ENCODE measurements around the gene CCNF.
A peak's percentile ranks its signal among the peaks of the same experiment; 100 is the strongest.
"Not testable (repeated sequence)": the region's sequence is repeated elsewhere in the genome, so short reads cannot be mapped to it uniquely, and the experiment has no call there.

CCNF gene

DNA sequence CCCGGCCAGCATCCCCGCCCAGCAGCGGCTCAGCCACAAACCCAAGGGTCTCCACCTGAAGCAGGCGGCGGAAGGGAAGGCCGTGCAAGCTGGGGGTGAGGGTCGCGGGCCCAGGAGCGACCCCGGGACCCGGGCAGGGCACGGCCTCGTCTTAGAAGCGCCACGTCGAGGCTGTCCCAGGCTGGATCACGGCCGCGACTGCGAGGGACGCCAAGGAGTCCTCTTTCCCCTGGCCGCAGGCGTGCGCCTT, 538 bp upstream of the CCNF start:
- DNase-seq (ENCODE audit: low spot score) = no peak

DNA sequence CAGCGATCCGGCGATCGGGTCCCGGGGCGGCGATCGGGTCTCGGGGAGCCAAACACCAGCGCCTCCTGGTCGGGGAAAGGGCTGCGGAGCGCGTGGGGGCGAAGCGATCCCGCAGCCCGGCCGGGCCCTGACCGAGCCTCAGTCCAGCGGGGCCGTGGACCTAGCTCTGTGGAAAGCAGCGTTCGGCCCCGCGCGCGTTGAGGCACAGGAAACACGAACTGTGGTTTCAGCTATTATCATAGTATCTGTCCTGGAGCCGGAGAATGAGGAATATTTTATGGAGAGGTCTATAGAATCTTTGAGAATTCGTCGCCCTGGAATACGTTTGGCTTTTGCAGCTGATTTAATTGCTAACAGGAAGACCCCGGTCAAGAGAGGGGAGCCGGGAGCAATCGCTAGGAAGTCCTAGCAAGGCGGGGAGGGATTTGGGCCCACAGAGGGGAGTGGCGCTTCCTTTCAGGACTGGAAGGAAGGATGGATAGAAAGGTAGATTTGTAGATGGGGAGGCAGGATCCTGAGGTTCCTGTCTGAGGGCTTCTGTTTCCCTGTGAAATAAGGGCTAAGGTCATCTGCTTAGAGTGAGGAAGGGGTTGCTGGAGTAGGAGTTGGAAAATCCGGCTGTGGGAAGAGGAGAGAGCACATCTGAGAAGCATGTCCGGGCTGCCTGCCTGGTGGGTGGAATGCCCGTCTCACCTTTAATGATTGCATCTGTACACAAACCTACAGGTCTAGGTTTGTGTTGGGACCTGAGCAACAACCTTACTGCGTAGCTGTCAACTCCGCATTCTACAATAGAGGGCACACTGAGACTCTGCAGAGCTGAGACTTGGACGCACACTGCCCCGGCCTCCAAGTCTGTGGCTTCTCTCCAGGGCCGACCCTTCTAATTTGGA, 770 bp downstream of the CCNF start:
- peak; percentile 19 for DNase-seq (ENCODE audit: low spot score)

DNA sequence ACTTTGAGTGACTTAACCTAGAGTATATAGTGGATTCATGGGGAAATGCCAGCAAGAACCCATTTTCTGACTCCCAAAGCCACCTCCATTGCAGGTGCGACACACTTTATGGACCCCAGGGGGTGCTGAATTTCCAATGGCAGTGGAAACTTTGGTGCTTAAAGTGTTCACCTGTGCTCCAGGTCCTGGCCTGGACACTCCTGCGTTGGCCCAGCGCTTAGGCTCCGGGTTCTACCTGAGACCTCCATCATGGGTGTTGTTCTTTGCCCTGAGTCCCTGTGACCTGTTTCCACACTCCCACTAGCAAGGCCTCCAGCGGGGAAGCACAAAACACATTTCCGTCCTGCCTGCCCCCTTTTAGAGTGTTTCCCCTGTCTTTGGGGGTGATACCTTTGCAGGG, 3.0 kb downstream of the CCNF start:
- no peak for DNase-seq (ENCODE audit: low spot score)

DNA sequence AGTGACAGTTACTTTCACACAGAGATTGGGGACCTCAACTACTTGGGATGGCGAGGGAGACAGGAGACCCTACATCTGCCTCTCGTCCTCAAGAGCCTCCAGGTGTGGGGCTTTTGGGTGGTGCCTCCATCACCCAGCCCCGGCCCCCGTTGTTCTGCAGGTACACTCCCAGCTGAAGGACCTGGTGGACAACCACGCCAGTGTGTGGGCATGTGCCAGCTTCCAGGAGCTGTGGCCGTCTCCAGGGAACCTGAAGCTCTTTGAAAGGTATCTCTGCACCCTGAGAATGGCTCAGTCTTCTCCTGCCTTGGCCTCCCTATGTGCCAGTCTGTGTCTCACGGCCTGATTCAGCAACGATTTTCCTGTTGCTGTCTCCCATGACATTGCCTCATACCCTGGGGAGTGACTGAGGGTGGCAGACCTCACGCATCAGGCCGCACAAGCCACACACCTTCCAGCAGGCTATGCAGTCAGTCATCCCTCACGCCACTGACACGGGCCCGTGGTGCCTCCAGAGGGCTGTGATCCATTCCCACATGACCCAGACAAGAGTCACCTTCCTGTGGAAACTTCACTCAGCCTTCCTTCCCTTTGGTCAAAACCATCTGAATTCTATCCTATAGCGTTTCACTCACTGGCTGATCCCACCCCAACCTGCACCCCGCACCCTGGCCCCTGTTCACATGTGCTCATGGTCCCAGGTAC, 3.7 kb downstream of the CCNF start:
- no peak for DNase-seq (ENCODE audit: low spot score)

DNA sequence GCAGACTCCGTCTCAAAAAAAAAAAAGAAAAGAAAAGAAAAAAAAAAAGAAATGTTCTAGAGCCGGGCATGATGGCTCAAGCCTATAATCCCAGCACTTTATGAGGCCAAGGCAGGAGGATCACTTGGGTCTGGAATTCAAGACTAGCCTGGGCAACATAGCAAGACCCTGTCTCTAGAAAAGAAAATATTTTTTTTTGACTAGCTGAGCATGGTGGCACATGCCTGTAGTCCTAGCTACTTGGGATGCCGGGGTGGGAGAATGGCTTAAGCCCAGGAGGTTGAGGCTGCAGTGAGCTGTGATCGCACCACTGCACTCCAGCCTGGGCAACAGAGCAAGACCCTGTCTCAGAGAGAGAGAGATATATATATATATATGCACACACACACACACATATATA, 6.0 kb downstream of the CCNF start:
- not testable (repeated sequence) for DNase-seq (ENCODE audit: low spot score)

DNA sequence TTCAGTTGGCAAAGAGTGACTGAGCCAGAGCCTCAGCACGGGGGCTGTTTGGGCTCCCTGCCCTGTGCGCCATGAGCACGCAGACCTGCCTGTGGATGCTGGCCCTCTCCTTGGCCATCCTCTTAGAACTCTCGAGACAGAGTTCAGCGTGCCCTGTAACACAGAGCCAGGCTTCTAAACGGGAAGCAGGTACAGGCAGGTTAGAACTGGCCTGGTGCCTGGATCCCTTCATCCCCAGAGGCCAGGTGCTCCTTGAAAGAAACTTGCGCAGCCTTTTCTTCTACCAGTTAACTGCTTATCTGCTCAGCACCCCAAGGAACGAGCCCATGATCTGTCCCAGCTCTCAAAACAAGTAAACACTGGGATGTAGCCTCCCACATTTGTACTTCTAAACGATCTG, 6.9 kb downstream of the CCNF start:
- DNase-seq (ENCODE audit: low spot score) = no peak

DNA sequence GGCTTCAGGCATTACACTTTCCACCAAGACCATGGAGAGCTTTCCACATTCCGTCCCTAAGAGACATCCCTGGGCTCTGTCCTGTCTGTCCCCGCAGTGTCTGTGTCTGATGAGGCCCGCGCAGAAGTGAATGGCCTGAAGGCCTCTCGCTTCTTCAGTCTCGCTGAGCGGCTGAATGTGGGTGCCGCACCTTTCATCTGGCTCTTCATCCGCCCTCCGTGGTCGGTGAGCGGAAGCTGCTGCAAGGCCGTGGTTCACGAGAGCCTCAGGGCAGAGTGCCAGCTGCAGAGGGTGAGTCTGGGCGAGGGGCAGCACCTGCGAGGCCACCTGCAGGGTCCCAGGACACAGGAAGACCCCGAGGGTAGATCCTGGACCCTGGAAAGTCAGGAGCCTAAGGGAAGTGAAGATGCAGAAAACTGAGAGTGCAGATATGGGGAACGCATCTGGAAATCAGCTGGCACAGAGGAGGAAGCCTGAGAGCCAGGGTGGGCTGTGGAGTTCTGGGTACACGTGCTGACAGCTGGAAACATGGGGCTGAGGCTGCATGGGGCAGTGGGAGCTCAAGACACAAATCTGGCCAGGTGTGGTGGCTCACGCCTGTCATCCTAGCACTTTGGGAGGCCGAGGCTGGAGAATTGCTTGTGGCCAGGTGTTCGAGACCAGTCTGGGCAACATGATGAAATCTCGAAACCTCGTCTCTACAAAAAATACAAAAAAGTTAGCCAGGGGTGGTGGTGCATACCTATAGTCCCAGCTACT, 8.0 kb downstream of the CCNF start:
- DNase-seq (ENCODE audit: low spot score) = no peak

DNA sequence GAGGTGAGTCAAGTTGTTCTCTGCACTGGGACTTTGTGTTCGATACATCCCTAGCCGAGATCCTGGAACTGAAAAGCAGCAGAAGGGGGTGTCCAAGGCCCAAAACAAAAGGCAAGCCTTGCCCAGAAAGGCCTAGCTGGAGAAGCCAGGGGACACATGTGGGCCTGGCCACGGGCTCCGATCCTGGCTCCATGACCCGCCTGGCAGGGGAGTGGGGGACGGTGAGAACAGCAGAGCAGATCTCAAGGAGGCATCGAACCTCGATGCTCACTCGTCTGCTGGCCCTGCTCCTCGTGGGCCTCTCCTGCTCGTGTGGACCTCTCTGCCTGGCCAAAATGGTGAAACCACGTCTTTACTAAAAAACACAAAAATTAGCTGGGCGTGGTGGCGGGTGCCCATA, 8.9 kb downstream of the CCNF start:
- no peak for DNase-seq (ENCODE audit: low spot score)

DNA sequence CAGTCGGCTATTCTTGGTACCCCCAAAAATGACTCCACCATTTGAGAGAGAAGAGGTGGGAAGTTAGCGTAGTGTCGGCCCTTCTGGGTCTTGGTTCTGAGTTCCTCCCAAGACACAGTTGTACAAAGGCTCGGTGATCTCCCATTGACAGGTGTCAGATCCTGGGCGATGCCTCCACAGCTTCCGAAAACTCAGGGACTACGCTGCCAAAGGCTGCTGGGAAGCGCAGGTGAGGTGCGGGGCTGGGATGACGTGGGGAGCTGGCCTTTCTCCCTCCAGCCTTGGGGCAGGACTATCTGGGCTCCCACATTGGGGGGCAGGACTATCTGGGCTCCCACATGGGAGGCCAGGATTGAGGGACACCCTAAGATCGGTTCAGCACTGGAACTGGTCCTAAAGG, 10.4 kb downstream of the CCNF start:
- DNase-seq (ENCODE audit: low spot score) = no peak

DNA sequence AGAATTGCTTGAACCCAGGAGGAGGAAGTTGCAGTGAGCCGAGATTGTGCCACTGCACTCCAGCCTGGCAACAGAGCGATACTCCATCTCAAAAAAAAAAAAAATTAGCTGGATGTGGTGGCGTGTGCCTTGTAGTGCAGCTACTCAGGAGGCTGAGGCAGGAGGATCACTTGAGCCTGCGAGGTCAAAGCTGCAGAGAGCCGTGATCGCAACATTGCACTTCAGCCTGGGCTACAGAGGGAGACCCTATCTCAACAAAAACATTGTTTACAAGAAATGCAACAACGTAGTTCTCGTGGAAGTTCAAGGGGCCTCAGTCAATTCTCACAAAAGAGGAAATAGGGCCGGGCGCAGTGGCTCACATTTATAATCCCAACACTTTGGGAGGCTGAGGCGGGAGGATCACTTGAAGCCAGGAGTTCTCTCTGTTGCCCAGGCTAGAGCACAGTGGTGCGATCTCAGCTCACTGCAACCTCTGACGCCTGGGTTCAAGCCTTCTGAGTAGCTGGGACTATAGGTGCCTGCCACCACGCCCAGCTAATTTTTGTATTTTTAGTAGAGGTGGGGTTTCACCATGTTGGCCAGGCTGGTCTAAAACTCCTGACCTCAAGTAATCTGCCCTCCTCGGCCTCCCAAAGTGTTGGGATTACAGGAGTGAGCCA, 12.0 kb downstream of the CCNF start:
- DNase-seq (ENCODE audit: low spot score) = not testable (repeated sequence)

DNA sequence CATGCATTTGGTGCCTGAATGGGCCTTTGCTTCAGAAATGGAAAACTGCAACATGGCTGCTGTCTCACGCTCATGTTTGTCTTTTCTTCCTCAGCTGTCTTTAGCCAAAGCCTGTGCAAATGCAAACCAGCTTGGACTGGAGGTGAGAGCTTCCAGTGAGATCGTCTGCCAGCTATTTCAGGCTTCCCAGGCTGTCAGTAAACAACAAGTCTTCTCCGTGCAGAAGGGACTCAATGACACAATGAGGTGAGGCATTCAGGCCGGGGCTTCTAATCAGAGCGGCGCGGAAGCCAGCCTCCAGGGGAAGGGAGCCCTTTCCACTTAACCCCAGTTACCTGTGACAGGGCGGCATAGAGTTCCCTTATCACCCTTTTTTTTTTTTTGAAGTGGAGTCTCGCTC, 14.3 kb downstream of the CCNF start:
- no peak for DNase-seq (ENCODE audit: low spot score)

DNA sequence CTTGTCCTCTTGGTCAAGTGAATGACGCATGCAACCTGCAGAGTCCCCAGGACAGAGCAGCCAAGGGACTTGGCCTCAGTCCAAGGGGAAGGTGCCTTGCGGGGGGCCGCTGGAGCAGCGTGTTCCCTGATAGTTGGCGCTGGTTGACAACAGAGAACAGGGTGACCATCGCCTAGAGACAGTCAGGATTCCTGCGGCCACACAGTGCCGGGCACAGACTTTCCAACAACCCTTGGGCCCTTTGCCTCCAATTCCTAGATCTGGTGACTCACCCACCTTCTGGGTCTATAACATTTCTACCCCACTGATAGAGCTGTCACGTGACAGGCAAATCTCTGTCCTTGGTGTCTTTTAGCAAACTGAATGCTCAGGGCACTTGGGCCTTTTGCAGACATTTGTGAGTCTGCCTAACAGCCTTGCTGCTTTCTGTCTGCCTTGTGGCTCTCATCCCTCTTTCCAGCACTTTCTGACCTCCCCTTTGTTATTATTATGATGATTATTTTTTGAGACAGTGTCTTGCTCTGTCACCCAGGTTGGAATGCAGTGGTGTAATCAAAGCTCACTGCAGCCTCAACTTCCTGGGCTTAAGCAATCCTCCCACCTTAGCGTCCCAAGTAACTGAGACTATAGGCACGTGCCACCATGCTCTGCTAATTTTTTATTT, 18.8 kb downstream of the CCNF start:
- no peak for DNase-seq (ENCODE audit: low spot score)

DNA sequence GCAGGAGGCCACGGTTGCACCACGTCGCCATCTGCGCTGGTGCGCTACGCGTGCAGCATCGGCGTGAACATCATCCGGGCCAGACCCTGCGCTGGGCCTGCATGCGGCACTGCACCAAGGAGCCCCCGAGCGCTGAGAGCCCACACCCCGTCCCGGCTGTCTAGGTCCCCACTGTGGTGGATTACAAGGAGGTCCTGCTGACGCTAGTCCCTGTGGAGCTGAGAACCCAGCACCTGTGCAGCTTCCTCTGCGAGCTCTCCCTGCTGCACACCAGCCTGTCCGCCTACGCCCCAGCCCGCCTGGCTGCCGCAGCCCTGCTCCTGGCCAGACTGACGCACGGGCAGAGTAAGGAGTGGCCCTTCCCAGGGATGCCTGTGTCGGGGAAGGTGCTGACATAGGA, 19.9 kb downstream of the CCNF start:
- DNase-seq (ENCODE audit: low spot score) = no peak

DNA sequence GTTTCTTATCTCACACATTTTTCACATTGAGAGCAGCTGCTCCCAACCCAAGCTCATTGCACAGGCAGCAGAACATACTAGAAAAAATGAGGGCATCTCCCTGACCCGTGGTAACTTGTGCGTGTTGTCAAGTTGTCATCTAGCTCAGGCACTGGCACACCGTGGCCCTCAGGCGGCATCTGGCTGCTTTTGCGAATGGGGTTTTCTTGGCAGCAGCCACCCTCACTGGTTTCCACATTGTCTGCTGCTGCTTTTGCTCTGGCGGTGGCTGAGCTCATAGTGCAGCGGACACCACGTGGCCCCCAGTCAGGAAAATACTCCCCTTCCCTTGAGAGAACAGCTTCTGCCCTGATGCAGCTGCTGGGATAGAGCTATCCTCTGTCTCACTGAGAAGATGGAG, 21.3 kb downstream of the CCNF start:
- no peak for DNase-seq (ENCODE audit: low spot score)

DNA sequence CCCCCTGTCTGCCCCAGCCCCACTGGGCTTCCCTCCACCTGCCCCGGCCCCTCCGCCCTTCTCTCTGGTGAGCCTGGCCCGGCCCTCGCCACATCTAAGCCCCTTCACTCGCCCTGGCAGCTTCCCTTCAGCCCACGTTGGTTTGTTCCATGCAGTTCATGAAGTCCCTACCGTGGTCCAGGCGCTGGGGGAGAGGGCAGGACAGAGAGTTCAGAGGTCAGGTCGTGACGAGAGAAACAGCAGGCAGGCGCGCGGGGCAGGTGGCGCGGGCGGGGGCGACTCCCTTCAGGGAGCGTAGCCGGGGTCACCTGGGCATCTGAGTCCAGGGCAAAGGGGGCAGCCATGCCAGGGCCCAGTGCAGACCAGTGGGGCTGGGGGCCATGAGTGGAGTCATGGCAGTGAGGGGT, 21.7 kb downstream of the CCNF start:
- DNase-seq (ENCODE audit: low spot score) = no peak

DNA sequence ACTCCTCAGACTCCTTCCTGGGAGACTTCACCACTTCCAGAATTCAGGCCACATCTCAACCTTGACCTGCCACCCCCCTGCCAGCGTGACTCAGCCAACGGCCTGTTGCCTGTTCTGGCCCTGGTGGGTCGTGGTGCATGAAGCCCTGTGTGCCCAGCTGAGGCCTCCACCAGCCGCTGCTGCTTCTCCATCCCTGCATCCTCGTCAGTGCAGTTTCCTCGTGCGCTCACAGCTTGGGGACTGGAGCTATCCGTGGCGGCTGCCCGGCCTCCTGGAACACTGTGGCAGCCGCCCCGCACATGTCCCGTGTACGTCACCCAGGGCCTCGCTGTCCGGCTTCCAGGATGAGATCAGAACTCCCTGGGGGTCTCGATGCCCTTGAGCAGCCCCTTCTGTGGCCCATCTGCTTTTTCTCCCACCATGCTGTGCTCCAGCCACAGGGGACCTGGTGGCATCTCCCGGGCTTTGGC, 22.6 kb downstream of the CCNF start:
- no peak for DNase-seq (ENCODE audit: low spot score)

DNA sequence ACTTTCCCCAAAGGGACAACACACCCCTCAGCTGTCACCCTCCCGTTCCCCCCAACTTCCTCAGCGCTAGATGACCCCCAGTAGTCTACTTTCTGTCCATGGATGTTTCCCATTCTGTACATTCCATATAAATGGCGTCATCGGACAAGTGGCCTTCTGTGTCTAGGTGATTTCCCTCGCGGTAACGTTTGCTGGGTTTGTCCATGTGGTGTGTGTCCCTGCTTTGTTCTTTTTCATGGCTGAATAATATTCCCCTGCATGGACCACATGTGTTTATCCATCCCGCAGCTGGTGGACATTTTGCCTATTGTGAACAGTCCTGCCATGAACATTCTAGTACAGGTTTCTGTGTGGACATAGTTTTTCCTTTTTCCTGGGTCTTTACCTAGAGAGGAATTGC, 23.4 kb downstream of the CCNF start:
- DNase-seq (ENCODE audit: low spot score) = no peak

DNA sequence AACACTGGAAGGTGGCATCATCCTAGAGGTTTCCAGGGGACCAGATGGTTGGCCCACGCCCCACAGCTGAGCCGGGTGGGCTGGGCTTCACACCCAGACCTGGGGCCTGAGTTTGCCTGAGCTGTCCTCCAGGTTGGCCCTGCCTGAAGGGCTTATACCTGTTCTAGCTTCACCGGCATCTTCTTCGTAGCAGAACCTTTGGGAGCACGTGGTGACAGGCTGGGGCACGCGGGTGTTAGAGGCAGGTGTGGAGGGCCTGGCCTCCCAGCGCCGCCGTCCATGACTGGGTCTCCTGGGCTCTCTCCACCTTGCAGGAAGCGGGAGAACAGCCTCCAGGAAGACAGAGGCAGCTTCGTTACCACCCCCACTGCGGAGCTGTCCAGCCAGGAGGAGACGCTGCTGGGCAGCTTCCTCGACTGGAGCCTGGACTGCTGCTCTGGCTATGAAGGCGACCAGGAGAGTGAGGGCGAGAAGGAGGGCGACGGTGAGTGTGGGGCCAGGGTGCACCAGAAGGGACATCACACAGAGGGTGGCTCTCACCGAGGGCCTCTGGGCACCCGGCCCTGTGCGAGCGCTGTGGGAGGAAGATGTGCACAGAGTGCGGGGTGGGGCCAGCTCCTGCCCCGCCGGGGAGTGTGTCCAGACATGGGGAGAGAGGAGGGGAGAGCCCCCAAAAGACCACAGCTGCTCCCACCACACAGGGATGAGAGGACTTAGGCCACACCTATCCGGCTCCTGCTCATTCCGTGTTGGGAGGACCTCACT, 26.0 kb downstream of the CCNF start:
- DNase-seq (ENCODE audit: low spot score) = no peak

DNA sequence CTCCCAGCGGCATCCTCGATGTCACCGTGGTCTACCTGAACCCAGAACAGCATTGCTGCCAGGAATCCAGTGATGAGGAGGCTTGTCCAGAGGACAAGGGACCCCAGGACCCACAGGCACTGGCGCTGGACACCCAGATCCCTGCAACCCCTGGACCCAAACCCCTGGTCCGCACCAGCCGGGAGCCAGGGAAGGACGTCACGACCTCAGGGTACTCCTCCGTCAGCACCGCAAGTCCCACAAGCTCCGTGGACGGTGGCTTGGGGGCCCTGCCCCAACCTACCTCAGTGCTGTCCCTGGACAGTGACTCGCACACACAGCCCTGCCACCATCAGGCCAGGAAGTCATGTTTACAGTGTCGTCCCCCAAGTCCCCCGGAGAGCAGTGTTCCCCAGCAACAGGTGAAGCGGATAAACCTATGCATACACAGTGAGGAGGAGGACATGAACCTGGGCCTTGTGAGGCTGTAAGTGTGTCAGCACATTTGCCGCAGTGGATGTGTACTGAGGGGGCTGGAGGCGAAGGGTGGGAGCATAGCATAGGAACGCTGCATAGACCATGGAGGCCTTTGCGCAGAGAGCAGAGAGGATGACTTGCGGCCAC, 27.4 kb downstream of the CCNF start:
- DNase-seq (ENCODE audit: low spot score) = no peak

DNA sequence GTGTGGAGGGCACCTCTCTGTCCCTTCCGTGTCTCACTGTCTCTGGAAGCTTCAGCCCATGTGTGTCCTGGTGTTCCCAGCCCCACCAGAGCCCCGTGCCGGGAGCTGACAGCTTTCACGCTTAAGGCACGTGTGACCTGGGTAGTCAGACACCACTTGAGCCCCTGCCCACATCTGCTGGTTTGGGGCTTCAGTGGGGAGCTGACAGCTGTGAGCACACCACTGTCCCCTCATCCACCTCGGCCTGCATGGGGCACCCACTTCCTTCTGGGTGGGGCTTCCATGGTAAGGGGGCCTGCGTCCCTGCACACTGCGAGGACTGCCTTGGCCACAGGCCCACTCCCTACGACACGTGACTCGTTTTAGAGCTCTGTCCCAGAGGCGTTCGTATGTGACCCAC, 28.0 kb downstream of the CCNF start:
- DNase-seq (ENCODE audit: low spot score) = no peak

DNA sequence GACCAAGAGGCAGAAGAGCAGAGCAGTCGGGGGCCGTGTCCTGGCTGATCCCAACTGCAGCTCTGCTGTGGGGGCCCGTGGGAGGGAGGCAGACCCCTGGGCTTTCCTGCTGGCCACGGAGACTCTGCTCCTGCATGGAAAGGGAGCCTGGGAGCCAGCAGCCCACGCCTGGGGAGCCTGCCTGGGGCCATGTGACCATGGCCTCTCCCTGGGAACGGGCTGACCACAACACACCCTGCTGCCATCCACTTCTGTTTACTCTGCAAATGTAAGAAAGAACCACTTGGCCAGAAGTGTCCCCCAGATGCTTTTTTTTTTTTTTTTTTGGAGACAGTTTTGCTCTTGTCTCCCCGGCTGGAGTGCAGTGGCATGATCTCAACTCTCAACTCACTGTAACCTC, 28.7 kb downstream of the CCNF start:
- no peak for DNase-seq (ENCODE audit: low spot score)

Data from CD4-positive, alpha-beta T cell treated with Interleukin-2 at 100 ng/mL for 4 hours (primary cell).